ENCODE measurements around the gene TMEM87A. TPM values are rescaled to one million over a fixed set of nuclear protein-coding genes. Genes with fewer than 3 reads are reported as not detected.

Gene TMEM87A
- total RNA-seq, 3 donors from 2014 or later = 57.9 to 145 (median 102) TPM

DNA sequence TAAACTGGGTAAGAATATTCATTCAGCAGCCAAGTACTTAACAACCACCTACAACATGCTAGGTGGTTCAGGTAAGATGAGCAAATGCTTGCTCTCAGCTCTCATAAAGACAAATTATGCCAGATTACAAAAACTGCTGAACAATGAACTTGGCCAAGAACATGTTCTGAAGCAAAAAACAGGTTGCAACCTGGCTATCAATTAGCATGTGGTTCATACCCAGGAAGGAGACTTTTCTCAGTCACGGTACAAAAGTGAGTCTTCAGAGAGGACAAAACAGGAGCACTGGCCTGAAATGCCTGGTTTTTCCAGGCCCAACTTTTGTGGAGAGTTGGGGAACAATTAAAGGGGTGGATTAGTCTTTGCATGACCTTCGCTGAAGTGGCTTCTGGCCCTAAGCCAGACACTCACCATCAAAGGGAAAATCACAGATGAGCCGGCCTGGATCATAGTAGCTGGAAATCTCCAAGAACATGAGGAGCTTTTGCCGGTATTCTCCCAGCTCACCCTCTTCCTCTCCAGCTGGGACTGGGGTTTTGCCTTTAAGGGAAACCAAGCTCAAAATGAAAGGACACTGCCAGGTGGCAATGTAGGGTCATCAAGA, 109.2 kb downstream of the TMEM87A start:
- Histone ChIP-seq H3K4me3 (no peak overlapping the region), H3K9me3 (no peaks in the 10 kb centered on the region), H3K36me3 (peaks cover 15% of the 10 kb centered on the region), H3K4me1 (no peaks in the 10 kb centered on the region), H3K27ac (no peak overlapping the region), H3K27me3 (no peaks in the 10 kb centered on the region)
- no peak for DNase-seq (ENCODE audit: low spot score in 2 of 2)
- intact Hi-C loops (cut with DNase I; ENCODE audit: low total_unique reads) = no loop called here
- no peak for TF ChIP-seq POLR2AphosphoS5 (IDR thresholded peaks at IDR 0.05)
- TF ChIP-seq, protein P1, sequence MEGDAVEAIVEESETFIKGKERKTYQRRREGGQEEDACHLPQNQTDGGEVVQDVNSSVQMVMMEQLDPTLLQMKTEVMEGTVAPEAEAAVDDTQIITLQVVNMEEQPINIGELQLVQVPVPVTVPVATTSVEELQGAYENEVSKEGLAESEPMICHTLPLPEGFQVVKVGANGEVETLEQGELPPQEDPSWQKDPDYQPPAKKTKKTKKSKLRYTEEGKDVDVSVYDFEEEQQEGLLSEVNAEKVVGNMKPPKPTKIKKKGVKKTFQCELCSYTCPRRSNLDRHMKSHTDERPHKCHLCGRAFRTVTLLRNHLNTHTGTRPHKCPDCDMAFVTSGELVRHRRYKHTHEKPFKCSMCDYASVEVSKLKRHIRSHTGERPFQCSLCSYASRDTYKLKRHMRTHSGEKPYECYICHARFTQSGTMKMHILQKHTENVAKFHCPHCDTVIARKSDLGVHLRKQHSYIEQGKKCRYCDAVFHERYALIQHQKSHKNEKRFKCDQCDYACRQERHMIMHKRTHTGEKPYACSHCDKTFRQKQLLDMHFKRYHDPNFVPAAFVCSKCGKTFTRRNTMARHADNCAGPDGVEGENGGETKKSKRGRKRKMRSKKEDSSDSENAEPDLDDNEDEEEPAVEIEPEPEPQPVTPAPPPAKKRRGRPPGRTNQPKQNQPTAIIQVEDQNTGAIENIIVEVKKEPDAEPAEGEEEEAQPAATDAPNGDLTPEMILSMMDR (IDR thresholded peaks at IDR 0.05) = no peak
- no peak for TF ChIP-seq POLR2A (IDR thresholded peaks at IDR 0.05)

DNA sequence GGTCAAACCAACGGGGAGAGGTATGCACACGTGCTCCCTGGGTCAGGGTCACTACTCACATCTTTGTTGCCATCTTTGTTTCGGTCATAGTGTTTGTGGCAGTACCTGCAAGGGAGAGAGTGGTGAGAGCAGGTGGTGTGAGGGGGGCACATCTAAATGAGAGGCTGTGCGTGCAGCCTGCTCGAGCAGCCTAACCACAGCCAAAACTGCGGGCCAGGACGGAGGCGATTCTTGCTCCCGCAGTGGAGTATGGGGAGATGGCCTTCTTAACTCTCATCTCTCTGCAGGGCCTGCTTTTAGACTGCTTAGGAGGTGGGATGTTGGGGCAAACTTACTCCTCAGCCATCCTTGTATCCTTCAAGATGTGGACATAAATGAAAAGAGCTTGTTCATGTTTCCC, 109.9 kb downstream of the TMEM87A start:
- TF ChIP-seq POLR2A (IDR thresholded peaks at IDR 0.05) = no peak
- TF ChIP-seq POLR2AphosphoS5 (IDR thresholded peaks at IDR 0.05) = no peak
- TF ChIP-seq, protein P1 (IDR thresholded peaks at IDR 0.05) = no peak
- H3K4me3 ChIP-seq = no peak overlapping the region
- no peaks in the 10 kb centered on the region for H3K27me3 ChIP-seq
- peaks cover 15% of the 10 kb centered on the region for H3K36me3 ChIP-seq
- no peak for DNase-seq (ENCODE audit: low spot score in 2 of 2)
- no peaks in the 10 kb centered on the region for H3K9me3 ChIP-seq
- no peaks in the 10 kb centered on the region for H3K4me1 ChIP-seq
- H3K27ac ChIP-seq = no peak overlapping the region
- intact Hi-C loops (cut with DNase I; ENCODE audit: low total_unique reads) = no loop called here

Other genes starting within 250 kb of the TMEM87A start
- gene PLA2G4D, start 178.9 kb downstream of the TMEM87A start, total RNA-seq = not detected
- gene PLA2G4F, start 116.8 kb downstream of the TMEM87A start, total RNA-seq = 1 to 10 TPM in 2 of 3 donors, under 1 TPM in 1; under 0.01 to 2.0 (median 1.8) TPM
- 100 to 1,000 TPM in 1 of 3 donors, 10 to 100 TPM in 2; 79.0 to 116 (median 89.9) TPM for gene VPS39, start 65.1 kb downstream of the TMEM87A start, total RNA-seq
- gene GANC, start 232 bp downstream of the TMEM87A start, total RNA-seq = 10 to 100 TPM; 30.2 to 35.5 (median 34.5) TPM
- 10 to 100 TPM; 12.5 to 27.1 (median 15.4) TPM for gene CAPN3, start 86.1 kb upstream of the TMEM87A start, total RNA-seq
- gene ZNF106, start 217.7 kb upstream of the TMEM87A start, total RNA-seq = 100 to 1,000 TPM in 1 of 3 donors, 10 to 100 TPM in 2; 59.6 to 151 (median 60.0) TPM
- gene SNAP23, start 222.2 kb upstream of the TMEM87A start, total RNA-seq = 10 to 100 TPM; 75.8 to 88.0 (median 76.0) TPM